ENCODE measurements around the gene TBC1D14. TPM values are rescaled to one million over a fixed set of nuclear protein-coding genes. Genes with fewer than 3 reads are reported as not detected.

The TBC1D14 gene
- total RNA-seq, 1 experiment from 2014 or later: 50.2 TPM

GRCh38 chr4:7040765-7041164 lies 131.1 kb downstream of the TBC1D14 start:
- Histone ChIP-seq H3K14ac (ENCODE audit: insufficient read depth, low read length) (no peak overlapping the region), H4K91ac (ENCODE audit: insufficient read length, low read depth, low read length) (no peak overlapping the region), H2AFZ (ENCODE audit: low read length) (no peak overlapping the region), H2BK12ac (ENCODE audit: insufficient read length, low read depth, low read length) (no peak overlapping the region), H3T11ph (ENCODE audit: low read length) (no peak overlapping the region), H2BK120ac (ENCODE audit: low read depth, low read length, poor library complexity, severe bottlenecking) (no peak overlapping the region), H3K4me1 (ENCODE audit: insufficient read depth, low read length) (peaks cover 3% of the 10 kb centered on the region; the same call in 1 of the 2 replicates), H2BK15ac (ENCODE audit: low read depth, low read length) (no peak overlapping the region), H2BK5ac (ENCODE audit: insufficient read length, low read length) (no peak overlapping the region), H3K27ac (ENCODE audit: insufficient read length, low read depth, low read length) (no peak overlapping the region), H3K56ac (ENCODE audit: insufficient read length, low read depth, low read length) (no peak overlapping the region), H3K23ac (ENCODE audit: insufficient read length, low read depth, low read length) (no peak overlapping the region), H4K8ac (replicated peaks; ENCODE audit: insufficient read length, low read depth, low read length) (no peak overlapping the region), H3K23me2 (ENCODE audit: insufficient read length, low read depth, low read length, poor library complexity, severe bottlenecking) (peaks cover 19% of the 10 kb centered on the region), H3K9me3 (ENCODE audit: control insufficient read depth, low read depth, low read length) (no peaks in the 10 kb centered on the region), H2BK20ac (ENCODE audit: low read depth, low read length, poor library complexity, severe bottlenecking) (no peak overlapping the region), H3K9ac (ENCODE audit: extremely low read depth, insufficient read length, low read length) (no peak overlapping the region), H3K27me3 (ENCODE audit: insufficient read depth, low read length) (peaks cover 12% of the 10 kb centered on the region; the same call in 1 of the 2 replicates), H2AK5ac (ENCODE audit: insufficient read length, low read length) (no peak overlapping the region), H3K18ac (ENCODE audit: insufficient read length, low read depth, low read length) (no peak overlapping the region), H3K4ac (ENCODE audit: low read depth, low read length) (no peak overlapping the region), H3K79me2 (ENCODE audit: insufficient read depth, low read length) (peaks cover 3% of the 10 kb centered on the region; the same call in 1 of the 2 replicates), H4K5ac (ENCODE audit: insufficient read length, low read depth, low read length) (no peak overlapping the region), H3K4me2 (ENCODE audit: insufficient read depth, insufficient read length, low read length) (no peak overlapping the region), H3K79me1 (ENCODE audit: insufficient read depth, low read depth, low read length, poor library complexity, severe bottlenecking) (peaks cover 4% of the 10 kb centered on the region), H4K20me1 (ENCODE audit: control insufficient read depth, insufficient read depth, insufficient read length) (no peaks in the 10 kb centered on the region)
- Mint-ChIP-seq H3K27me3 (ENCODE audit: low read depth) (peaks cover 33% of the 10 kb centered on the region), H3K36me3 (ENCODE audit: insufficient read depth in 1 of 3, low read depth in 3 of 3) (no peaks in the 10 kb centered on the region), H3K9me3 (no peaks in the 10 kb centered on the region), H3K4me3 (peak overlapping the region in 1 of 2 experiments; percentile 42; a peak in 1 of 5 replicates), H3K27ac (no peak overlapping the region), H3K4me1 (peaks cover 25% of the 10 kb centered on the region in 2 experiments)
- TF ChIP-seq CTCF (conservative IDR thresholded peaks at IDR 0.05): no peak
- DNase-seq: no peak
- WGBS (ENCODE audit: extremely low coverage, insufficient read length, low lambda C conversion rate): no CpG with 5 or more reads among the region's 4 CpGs
